ENCODE measurements around the gene ZNF329.

The ZNF329 gene

GRCh38 chr19:58097781-58098681, 52.6 kb downstream of the ZNF329 start, which contains the start of gene ZSCAN18:
ZSCAN18 (minus strand) TSS chr19:58098231; CDS start chr19:58090267, 7,964 bp downstream.
- peaks cover 80% of the 10 kb centered on the region for H3K9me3 Mint-ChIP-seq
- peaks cover 16% of the 10 kb centered on the region for H3K4me1 Mint-ChIP-seq (ENCODE audit: low read depth)
- peak within 1 kb of the TSS; percentile 98 for H3K27ac Mint-ChIP-seq
- no peaks in the 10 kb centered on the region for H3K27me3 Mint-ChIP-seq
- peak within 1 kb of the TSS; percentile 85 for H3K4me3 Mint-ChIP-seq
- intact Hi-C loops (cut with micrococcal nuclease): loop anchor here (5.0 kb wide), 1 partner anchor 96 kb away; the partner anchor contains the start of gene ZNF606
- peaks cover 38% of the 10 kb centered on the region for H3K36me3 Mint-ChIP-seq (ENCODE audit: low read depth)

DNA sequence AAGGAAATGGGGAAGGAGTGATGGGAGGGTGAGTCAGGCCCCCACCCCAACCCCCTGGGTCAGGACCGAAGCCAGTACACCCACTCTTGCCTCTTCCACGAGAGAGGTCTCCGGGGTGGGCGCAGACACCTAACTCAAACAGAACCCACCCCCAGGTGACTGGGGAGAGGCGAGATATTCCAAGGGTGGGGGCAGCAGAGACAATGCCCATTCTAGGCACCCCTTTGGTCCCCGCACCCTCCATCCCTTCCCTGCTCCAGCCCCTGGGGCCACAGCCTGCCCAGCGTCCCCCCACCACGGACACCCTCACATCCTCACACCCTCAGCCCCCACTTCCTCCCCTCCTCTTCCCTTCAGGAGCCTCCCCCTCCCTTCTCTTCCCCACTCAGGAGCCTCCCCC, 53.2 kb downstream of the ZNF329 start:
- intact Hi-C loops (cut with micrococcal nuclease): loop anchor here (5.0 kb wide), 1 partner anchor 95 kb away; the partner anchor contains the start of gene ZNF606
- no peaks in the 10 kb centered on the region for H3K27me3 Mint-ChIP-seq
- H3K36me3 Mint-ChIP-seq (ENCODE audit: low read depth): peaks cover 38% of the 10 kb centered on the region
- peak overlapping the region; percentile 65 for H3K4me3 Mint-ChIP-seq
- H3K4me1 Mint-ChIP-seq (ENCODE audit: low read depth): peaks cover 16% of the 10 kb centered on the region
- peaks cover 80% of the 10 kb centered on the region for H3K9me3 Mint-ChIP-seq
- H3K27ac Mint-ChIP-seq: peak overlapping the region; percentile 98

DNA sequence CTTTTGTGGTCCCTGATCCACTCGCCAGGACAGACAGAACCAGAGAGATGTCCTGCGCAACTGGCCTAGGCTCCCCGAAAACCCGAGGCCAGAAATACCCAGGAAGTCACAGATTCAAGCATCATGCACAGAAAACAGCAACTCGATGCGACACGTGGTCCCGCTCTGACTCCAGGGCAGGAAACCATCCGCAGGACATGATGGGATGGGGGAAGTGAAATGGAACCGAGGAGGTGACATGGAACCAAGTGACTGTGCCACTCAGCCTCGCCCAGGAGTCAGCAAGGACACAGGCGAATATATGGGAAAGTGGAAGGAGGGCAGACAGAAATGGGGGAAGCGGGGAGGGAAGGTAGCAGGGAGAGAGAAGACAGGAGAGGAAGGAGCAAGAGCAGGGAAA, 53.7 kb downstream of the ZNF329 start:
- Mint-ChIP-seq H3K36me3 (ENCODE audit: low read depth) (peaks cover 38% of the 10 kb centered on the region), H3K27me3 (no peaks in the 10 kb centered on the region), H3K9me3 (peaks cover 80% of the 10 kb centered on the region), H3K27ac (peak overlapping the region; percentile 98), H3K4me3 (peak overlapping the region; percentile 65), H3K4me1 (ENCODE audit: low read depth) (peaks cover 16% of the 10 kb centered on the region)
- intact Hi-C loops (cut with micrococcal nuclease): loop anchor here (5.0 kb wide), 1 partner anchor 95 kb away; the partner anchor contains the start of gene ZNF606

GRCh38 chr19:58095328-58095727, 55.3 kb downstream of the ZNF329 start:
- H3K36me3 Mint-ChIP-seq (ENCODE audit: low read depth): peaks cover 38% of the 10 kb centered on the region
- H3K4me1 Mint-ChIP-seq (ENCODE audit: low read depth): peaks cover 16% of the 10 kb centered on the region
- intact Hi-C loops (cut with micrococcal nuclease): loop anchor here (5.0 kb wide), 1 partner anchor 93 kb away; the partner anchor contains the start of gene ZNF606
- H3K9me3 Mint-ChIP-seq: peaks cover 88% of the 10 kb centered on the region
- no peak overlapping the region for H3K27ac Mint-ChIP-seq
- no peaks in the 10 kb centered on the region for H3K27me3 Mint-ChIP-seq
- H3K4me3 Mint-ChIP-seq: no peak overlapping the region

DNA sequence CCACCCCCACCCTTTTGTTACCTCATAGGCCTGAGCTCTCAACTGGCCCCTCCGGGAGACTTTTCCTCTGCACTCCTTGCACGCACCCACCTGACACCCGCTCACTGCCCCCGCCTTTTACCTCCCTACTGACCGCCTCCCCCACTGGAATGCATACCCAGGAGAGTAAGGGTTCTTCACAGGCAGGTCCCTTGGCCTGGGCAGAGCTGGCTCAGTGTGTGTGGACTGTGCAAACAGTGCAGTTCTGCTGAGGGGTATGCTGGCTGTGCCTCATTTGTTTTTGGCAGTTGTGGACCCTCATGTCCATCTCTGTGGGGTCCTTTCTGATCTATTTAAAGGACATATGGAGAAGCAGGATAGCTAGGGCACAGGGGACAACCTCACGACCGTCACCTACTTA, 57.5 kb downstream of the ZNF329 start:
- Mint-ChIP-seq H3K4me3 (no peak overlapping the region), H3K36me3 (ENCODE audit: low read depth) (peaks cover 44% of the 10 kb centered on the region), H3K9me3 (peaks cover 85% of the 10 kb centered on the region), H3K27me3 (no peaks in the 10 kb centered on the region), H3K4me1 (ENCODE audit: low read depth) (peaks cover 8% of the 10 kb centered on the region), H3K27ac (no peak overlapping the region)
- intact Hi-C loops (cut with micrococcal nuclease): no loop called here

DNA sequence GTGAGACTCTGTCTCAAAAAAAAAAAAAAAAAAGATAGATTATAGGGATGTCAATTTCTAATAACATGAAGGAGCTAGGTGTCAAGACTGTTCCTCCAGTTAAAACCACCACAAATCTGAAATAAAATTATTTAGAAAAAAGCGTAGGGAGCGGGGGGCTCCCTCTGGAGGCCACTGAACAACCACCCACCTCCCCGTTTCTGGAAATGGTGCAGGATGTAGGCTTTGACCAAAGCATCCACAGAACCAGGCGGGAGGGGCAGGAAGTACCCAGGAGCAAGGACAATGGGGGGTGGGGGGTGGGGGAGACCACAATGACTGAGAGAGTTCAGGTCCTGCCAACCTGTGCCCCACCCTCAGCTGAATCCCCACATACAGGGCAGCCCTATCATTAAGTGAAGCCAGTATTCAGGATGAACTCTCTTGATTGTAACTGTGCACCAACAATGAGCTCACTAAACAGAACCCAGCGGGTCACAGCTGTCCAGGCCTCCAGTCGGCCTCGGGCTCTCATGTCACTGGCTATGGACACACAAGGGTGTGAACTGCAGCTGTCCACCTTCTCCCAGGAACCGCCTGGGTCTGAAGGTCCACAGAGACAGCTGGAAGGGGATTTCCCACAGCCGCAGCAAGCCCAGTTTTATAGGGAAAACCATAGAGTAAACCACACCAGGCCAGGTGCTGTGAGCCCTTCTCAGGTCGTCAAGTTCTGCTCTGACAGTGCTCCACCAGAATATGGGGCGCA, 59.2 kb downstream of the ZNF329 start:
- H3K36me3 Mint-ChIP-seq (ENCODE audit: low read depth): peaks cover 35% of the 10 kb centered on the region
- intact Hi-C loops (cut with micrococcal nuclease): no loop called here
- no peaks in the 10 kb centered on the region for H3K4me1 Mint-ChIP-seq (ENCODE audit: low read depth)
- peaks cover 89% of the 10 kb centered on the region for H3K9me3 Mint-ChIP-seq
- H3K4me3 Mint-ChIP-seq: no peak overlapping the region
- H3K27ac Mint-ChIP-seq: no peak overlapping the region
- H3K27me3 Mint-ChIP-seq: no peaks in the 10 kb centered on the region

DNA sequence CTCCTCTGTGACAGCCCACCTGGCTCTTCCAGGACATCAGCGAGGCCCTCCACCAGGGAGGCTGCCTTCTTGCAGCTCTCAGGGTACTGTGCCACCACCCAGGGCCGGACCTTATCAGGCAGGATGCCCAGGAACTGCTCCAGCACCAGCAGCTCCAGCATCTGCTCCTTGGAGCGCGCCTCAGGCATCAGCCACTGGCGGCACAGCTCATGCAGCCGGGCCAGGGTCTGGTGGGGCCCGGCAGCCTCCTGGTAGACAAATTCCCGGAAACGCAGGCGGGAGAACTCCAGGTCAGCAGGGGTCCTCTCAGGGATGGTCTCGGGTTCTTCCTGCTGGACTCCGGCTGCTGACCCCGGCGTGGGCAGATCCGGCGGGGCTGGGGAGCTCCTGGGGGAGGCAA, 60.7 kb downstream of the ZNF329 start:
- Mint-ChIP-seq H3K36me3 (ENCODE audit: low read depth) (peaks cover 41% of the 10 kb centered on the region), H3K4me3 (no peak overlapping the region), H3K27ac (no peak overlapping the region), H3K27me3 (no peaks in the 10 kb centered on the region), H3K9me3 (peaks cover 90% of the 10 kb centered on the region), H3K4me1 (ENCODE audit: low read depth) (no peaks in the 10 kb centered on the region)
- intact Hi-C loops (cut with micrococcal nuclease): no loop called here

GRCh38 chr19:58088521-58089052, 62.0 kb downstream of the ZNF329 start:
- intact Hi-C loops (cut with micrococcal nuclease): no loop called here
- Mint-ChIP-seq H3K27me3 (no peaks in the 10 kb centered on the region), H3K36me3 (ENCODE audit: low read depth) (peaks cover 51% of the 10 kb centered on the region), H3K4me3 (no peak overlapping the region), H3K4me1 (ENCODE audit: low read depth) (no peaks in the 10 kb centered on the region), H3K27ac (no peak overlapping the region), H3K9me3 (peaks cover 98% of the 10 kb centered on the region)

GRCh38 chr19:58086825-58087710, 63.5 kb downstream of the ZNF329 start:
- peaks cover 98% of the 10 kb centered on the region for H3K9me3 Mint-ChIP-seq
- peaks cover 46% of the 10 kb centered on the region for H3K36me3 Mint-ChIP-seq (ENCODE audit: low read depth)
- intact Hi-C loops (cut with micrococcal nuclease): no loop called here
- no peak overlapping the region for H3K4me3 Mint-ChIP-seq
- H3K27me3 Mint-ChIP-seq: no peaks in the 10 kb centered on the region
- no peaks in the 10 kb centered on the region for H3K4me1 Mint-ChIP-seq (ENCODE audit: low read depth)
- no peak overlapping the region for H3K27ac Mint-ChIP-seq

DNA sequence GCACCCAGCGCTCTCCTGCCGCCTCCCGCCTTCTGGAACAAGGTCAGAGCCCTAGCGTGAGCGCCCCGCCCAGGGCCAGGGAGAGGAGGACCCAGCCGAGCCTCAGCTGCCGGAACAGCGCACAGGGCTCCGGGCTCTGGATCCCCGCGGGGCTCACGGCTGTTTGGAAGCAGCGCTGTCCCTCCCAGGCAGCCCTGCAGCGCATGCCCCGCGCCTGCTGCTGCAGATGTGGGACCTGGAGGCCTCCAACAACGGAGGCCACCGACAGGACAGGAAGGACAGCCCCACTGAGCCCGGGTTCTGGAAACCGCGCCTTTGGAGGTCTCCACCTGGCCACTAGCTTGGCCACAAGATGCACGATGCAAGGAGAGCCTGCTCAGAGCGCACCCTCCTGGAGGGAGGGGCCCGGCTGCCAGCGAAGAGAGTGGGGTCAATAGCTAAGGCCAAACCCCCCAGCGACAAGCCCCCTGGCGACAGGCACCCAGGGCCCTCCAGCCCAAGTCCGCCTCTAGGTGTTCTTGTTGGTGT, 65.2 kb downstream of the ZNF329 start:
- H3K27ac Mint-ChIP-seq: no peak overlapping the region
- peaks cover 98% of the 10 kb centered on the region for H3K9me3 Mint-ChIP-seq
- peaks cover 46% of the 10 kb centered on the region for H3K36me3 Mint-ChIP-seq (ENCODE audit: low read depth)
- intact Hi-C loops (cut with micrococcal nuclease): no loop called here
- no peaks in the 10 kb centered on the region for H3K27me3 Mint-ChIP-seq
- H3K4me1 Mint-ChIP-seq (ENCODE audit: low read depth): no peaks in the 10 kb centered on the region
- no peak overlapping the region for H3K4me3 Mint-ChIP-seq

GRCh38 chr19:58084596-58085347, 65.8 kb downstream of the ZNF329 start:
- H3K4me3 Mint-ChIP-seq: no peak overlapping the region

DNA sequence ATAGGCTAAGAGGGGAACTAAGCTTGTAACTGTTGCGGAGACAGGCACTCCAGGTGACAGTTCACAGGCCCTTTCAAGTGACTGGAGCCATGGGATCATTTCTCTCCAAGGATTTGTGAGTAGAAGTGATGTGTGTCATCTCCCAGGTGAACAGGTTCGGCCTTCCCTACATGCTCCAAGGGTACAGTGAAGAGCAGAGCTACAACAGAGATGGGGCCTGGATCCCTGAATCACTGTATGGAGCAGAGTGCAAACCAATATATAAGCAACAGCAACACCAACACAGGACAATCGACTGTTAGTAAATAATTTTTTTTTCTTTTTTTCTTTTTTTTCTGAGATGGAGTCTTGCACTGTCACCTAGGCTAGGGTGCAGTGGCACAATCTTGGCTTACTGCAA, 67.6 kb downstream of the ZNF329 start:
- peaks cover 100% of the 10 kb centered on the region for H3K9me3 Mint-ChIP-seq

More at GRCh38 chr19:58084596-58085347, 65.8 kb downstream of the ZNF329 start:
- Mint-ChIP-seq H3K9me3 (peaks cover 98% of the 10 kb centered on the region), H3K27me3 (no peaks in the 10 kb centered on the region), H3K27ac (no peak overlapping the region), H3K4me1 (ENCODE audit: low read depth) (no peaks in the 10 kb centered on the region), H3K36me3 (ENCODE audit: low read depth) (peaks cover 42% of the 10 kb centered on the region)
- intact Hi-C loops (cut with micrococcal nuclease): no loop called here

More for the DNA sequence above, 67.6 kb downstream of the ZNF329 start:
- no peaks in the 10 kb centered on the region for H3K27me3 Mint-ChIP-seq
- no peaks in the 10 kb centered on the region for H3K4me1 Mint-ChIP-seq (ENCODE audit: low read depth)
- H3K36me3 Mint-ChIP-seq (ENCODE audit: low read depth): peaks cover 33% of the 10 kb centered on the region
- no peak overlapping the region for H3K4me3 Mint-ChIP-seq
- intact Hi-C loops (cut with micrococcal nuclease): no loop called here
- no peak overlapping the region for H3K27ac Mint-ChIP-seq
